Panc1 (cell line): ENCODE data around the gene NPEPL1. TPM values are rescaled to one million over a fixed set of nuclear protein-coding genes. Genes with fewer than 3 reads are reported as not detected.

Source experiments
- ATAC-seq: fragments of 200-7000 bp; cut with Tn5 transposase; 2 replicates; pipeline ENCODE4 v1.9.1; 2020; ENCODE audit warnings: mild to moderate bottlenecking, moderate library complexity
- BruUV-seq: library from RNA; stranded (reverse); fragments of 400-500 nt; replicated peaks from 2 replicates; lab custom pipeline; 2021; lab: Mats Ljungman, UMichigan
- CTCF ChIA-PET: fragments of 300-600 bp; sonication (Branson Sonifier 250); formaldehyde crosslinking; loops from one replicate; lab custom pipeline; 2022; ENCODE audit warnings: antibody characterized with exemption; lab: Charles Lee
- POLR2A ChIA-PET: fragments of 300-600 bp; sonication (Branson Sonifier 250); formaldehyde crosslinking; loops from one replicate; lab custom pipeline; 2022; ENCODE audit warnings: antibody characterized with exemption; lab: Charles Lee
- DNase-seq: peaks from one replicate; pipeline ENCODE4 v3.0.0-alpha.2; 2010; ENCODE audit warnings: low read depth, low spot score
- H3K27ac ChIP-seq: 2 replicates; pipeline ENCODE4 v1.5.1; 2011; ENCODE audit warnings: mild to moderate bottlenecking, low read length, inconsistent platforms
- H3K27me3 ChIP-seq: fragments of 200-500 bp; sonication (Bioruptor generic); 2 replicates; pipeline ENCODE4 v1.6.0; 2014; ENCODE audit warnings: low read length, inconsistent platforms; ENCODE audit not compliant: control insufficient read depth, insufficient read depth
- H3K36me3 ChIP-seq: fragments of 200-500 bp; sonication (Bioruptor generic); 2 replicates; pipeline ENCODE4 v1.5.1; 2014; ENCODE audit warnings: inconsistent platforms, mild to moderate bottlenecking, low read length, moderate library complexity; ENCODE audit not compliant: control insufficient read depth, insufficient read depth
- H3K4me1 ChIP-seq: 2 replicates; pipeline ENCODE4 v1.5.1; 2011; ENCODE audit warnings: inconsistent platforms, mild to moderate bottlenecking, low read length, moderate library complexity; ENCODE audit not compliant: control insufficient read depth, insufficient read depth
- H3K4me3 ChIP-seq, 2 experiments: 2 replicates each; pipeline ENCODE4 v1.5.1; 2011 to 2012; ENCODE audit warnings: low read depth in 2 of 2, low read length in 2 of 2, mild to moderate bottlenecking in 2 of 2, inconsistent platforms in 1 of 2, moderate library complexity in 1 of 2
- H3K9me3 ChIP-seq: fragments of 200-500 bp; sonication (Bioruptor generic); 2 replicates; pipeline ENCODE4 v1.5.1; 2014; ENCODE audit warnings: low read depth, mild to moderate bottlenecking, inconsistent platforms, low read length, moderate library complexity; ENCODE audit not compliant: control insufficient read depth, insufficient read depth
- POLR2AphosphoS5 ChIP-seq: IDR thresholded peaks from 2 replicates; pipeline ENCODE4 v1.6.1; 2012; ENCODE audit warnings: mild to moderate bottlenecking, low read depth, low read length, moderate library complexity
- SIN3A ChIP-seq: IDR thresholded peaks from 2 replicates; pipeline ENCODE4 v1.6.1; 2012; ENCODE audit warnings: low read depth, mild to moderate bottlenecking, low read length, moderate library complexity, borderline replicate concordance; ENCODE audit not compliant: insufficient read depth
- TCF7L2 ChIP-seq: IDR thresholded peaks from 2 replicates; pipeline ENCODE4 v1.6.1; 2011; ENCODE audit warnings: mild to moderate bottlenecking, low read depth, low read length, inconsistent platforms
- in situ Hi-C: cut with HindIII; loops from 2 replicates; pipeline ENCODE4 v1.10.0; 2016; ENCODE audit warnings: low sequenced_read_pairs, low pct_unique_long_range_greater_than_20kb
- intact Hi-C: fragments of 100-400 bp; cut with micrococcal nuclease; formaldehyde crosslinking; loops from one replicate; pipeline ENCODE4 v1.10.0; 2022; ENCODE audit not compliant: unreplicated experiment
- total RNA-seq: library from RNA; stranded (reverse); gene quantifications from one replicate; pipeline ENCODE4 v1.2.1, GENCODE V29; 2021; ENCODE audit not compliant: unreplicated experiment
- TF ChIP-seq, protein P1 (sequence below): fragments of 450-650 bp; IDR thresholded peaks from 2 replicates; pipeline ENCODE4 v1.5.1; 2017; ENCODE audit warnings: mild to moderate bottlenecking
- TF ChIP-seq, protein P2 (sequence below), 2 experiments: IDR thresholded peaks; 2 replicates each; pipeline ENCODE4 v1.6.1; 2011 to 2012; ENCODE audit warnings: low read depth in 2 of 2, control low read depth in 1 of 2, low read length in 1 of 2, mild to moderate bottlenecking in 1 of 2, moderate library complexity in 1 of 2; ENCODE audit not compliant: insufficient read depth in 1 of 2

The NPEPL1 gene
- total RNA-seq, 1 experiment from 2014 or later, result 27.4 TPM

DNA sequence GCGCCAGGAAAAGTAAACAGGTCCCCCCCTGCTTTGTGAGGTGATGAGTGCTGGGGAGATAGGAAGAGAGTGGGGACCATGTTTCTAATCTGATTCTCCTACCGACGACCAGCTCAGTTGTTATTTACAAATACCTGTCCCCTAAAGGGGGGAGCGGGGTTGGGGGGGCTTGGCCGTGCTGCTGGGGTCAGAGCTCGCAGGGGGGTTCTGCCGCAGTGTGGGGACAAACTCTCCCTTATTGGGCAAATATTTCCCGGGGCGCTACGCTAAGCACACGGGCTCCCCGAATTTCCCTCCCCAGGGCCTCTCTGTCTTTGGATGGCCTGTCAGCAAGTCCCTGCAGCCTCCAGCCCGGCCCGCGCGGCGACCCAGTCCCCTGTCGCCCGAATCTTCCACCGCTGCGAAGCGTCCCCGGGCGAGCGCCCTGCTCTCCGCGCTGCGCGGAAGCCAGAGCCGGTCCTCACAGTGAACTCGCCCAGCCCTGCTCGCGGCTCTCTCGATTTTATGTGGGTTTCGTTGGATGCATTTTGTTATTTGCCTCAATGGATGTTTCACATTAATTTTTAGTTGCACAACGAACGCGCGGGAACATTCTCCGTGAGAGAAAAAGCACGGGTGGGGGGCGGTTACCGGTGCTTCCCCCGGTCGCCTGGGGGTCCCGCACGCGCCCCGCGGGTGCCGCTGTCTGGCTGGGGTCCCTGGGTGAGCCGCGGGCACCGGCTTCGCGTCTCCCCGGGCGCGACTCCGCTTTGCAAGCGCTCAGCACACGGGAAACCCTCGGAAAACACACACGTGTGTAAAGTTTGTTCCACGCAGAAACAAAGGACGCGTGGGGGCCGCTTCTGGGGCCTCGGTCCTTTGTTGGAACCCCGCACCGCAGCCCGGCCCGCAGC lies 43.1 kb upstream of the NPEPL1 start:
- H3K36me3 ChIP-seq, result peaks cover 7% of the 10 kb centered on the region
- ChIA-PET CTCF (no interaction called here), POLR2A (interaction anchor here (0.6 kb wide), 1 partner anchor 306 kb away, joined by 6 read pairs; no protein-coding TSS in a partner anchor)
- H3K27me3 ChIP-seq, result no peaks in the 10 kb centered on the region
- intact Hi-C loops (loop anchor here (2.0 to 5.0 kb wide), 2 partner anchors 189 to 412 kb away; no protein-coding TSS in a partner anchor), in situ Hi-C loops (no loop called here)
- DNase-seq (no peak), ATAC-seq (no peak)
- H3K27ac ChIP-seq, result peak overlapping the region; percentile 97; the same call in 1 of the 2 replicates
- H3K4me3 ChIP-seq, result peak overlapping the region; percentile 25 to 85
- BruUV-seq, result no TSS peak
- no peaks in the 10 kb centered on the region for H3K9me3 ChIP-seq
- no peak for TF ChIP-seq TCF7L2
- TF ChIP-seq, protein P1, sequence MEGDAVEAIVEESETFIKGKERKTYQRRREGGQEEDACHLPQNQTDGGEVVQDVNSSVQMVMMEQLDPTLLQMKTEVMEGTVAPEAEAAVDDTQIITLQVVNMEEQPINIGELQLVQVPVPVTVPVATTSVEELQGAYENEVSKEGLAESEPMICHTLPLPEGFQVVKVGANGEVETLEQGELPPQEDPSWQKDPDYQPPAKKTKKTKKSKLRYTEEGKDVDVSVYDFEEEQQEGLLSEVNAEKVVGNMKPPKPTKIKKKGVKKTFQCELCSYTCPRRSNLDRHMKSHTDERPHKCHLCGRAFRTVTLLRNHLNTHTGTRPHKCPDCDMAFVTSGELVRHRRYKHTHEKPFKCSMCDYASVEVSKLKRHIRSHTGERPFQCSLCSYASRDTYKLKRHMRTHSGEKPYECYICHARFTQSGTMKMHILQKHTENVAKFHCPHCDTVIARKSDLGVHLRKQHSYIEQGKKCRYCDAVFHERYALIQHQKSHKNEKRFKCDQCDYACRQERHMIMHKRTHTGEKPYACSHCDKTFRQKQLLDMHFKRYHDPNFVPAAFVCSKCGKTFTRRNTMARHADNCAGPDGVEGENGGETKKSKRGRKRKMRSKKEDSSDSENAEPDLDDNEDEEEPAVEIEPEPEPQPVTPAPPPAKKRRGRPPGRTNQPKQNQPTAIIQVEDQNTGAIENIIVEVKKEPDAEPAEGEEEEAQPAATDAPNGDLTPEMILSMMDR, result no peak
- TF ChIP-seq POLR2AphosphoS5, result no peak
- TF ChIP-seq, protein P2, sequence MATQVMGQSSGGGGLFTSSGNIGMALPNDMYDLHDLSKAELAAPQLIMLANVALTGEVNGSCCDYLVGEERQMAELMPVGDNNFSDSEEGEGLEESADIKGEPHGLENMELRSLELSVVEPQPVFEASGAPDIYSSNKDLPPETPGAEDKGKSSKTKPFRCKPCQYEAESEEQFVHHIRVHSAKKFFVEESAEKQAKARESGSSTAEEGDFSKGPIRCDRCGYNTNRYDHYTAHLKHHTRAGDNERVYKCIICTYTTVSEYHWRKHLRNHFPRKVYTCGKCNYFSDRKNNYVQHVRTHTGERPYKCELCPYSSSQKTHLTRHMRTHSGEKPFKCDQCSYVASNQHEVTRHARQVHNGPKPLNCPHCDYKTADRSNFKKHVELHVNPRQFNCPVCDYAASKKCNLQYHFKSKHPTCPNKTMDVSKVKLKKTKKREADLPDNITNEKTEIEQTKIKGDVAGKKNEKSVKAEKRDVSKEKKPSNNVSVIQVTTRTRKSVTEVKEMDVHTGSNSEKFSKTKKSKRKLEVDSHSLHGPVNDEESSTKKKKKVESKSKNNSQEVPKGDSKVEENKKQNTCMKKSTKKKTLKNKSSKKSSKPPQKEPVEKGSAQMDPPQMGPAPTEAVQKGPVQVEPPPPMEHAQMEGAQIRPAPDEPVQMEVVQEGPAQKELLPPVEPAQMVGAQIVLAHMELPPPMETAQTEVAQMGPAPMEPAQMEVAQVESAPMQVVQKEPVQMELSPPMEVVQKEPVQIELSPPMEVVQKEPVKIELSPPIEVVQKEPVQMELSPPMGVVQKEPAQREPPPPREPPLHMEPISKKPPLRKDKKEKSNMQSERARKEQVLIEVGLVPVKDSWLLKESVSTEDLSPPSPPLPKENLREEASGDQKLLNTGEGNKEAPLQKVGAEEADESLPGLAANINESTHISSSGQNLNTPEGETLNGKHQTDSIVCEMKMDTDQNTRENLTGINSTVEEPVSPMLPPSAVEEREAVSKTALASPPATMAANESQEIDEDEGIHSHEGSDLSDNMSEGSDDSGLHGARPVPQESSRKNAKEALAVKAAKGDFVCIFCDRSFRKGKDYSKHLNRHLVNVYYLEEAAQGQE (IDR thresholded peaks at IDR 0.05; ENCODE audit: insufficient read depth in 1 of 2, low read depth in 2 of 2, low read length in 1 of 2), result no peak
- TF ChIP-seq SIN3A, result no peak
- peaks cover 8% of the 10 kb centered on the region; the same call in 1 of the 2 replicates for H3K4me1 ChIP-seq

GRCh38 chr20:58650181-58650775 lies 42.3 kb upstream of the NPEPL1 start:
- Histone ChIP-seq H3K4me1 (peaks cover 12% of the 10 kb centered on the region; the same call in 1 of the 2 replicates), H3K27me3 (no peaks in the 10 kb centered on the region), H3K9me3 (no peaks in the 10 kb centered on the region), H3K27ac (peak overlapping the region; percentile 97), H3K36me3 (peaks cover 9% of the 10 kb centered on the region), H3K4me3 (peak overlapping the region; percentile 85 to 97)
- DNase-seq, result no peak
- no TSS peak for BruUV-seq
- ChIA-PET POLR2A (interaction anchor here (0.6 kb wide), 1 partner anchor 39 kb away, joined by 7 read pairs; no protein-coding TSS in a partner anchor), CTCF (interaction anchor here (0.6 to 0.7 kb wide), 5 partner anchors 134 to 607 kb away, joined by 3 to 14 read pairs (median 7); no protein-coding TSS in a partner anchor)
- in situ Hi-C loops, result no loop called here
- intact Hi-C loops, result loop anchor here (2.0 kb wide), 1 partner anchor 189 kb away; no protein-coding TSS in a partner anchor
- TF ChIP-seq, protein P1, result peak; percentile 91; the same call in 1 of the 2 replicates
- TF ChIP-seq, protein P2 (IDR thresholded peaks at IDR 0.05; ENCODE audit: insufficient read depth in 1 of 2, low read depth in 2 of 2, low read length in 1 of 2), result no peak
- peak; percentile 20 for ATAC-seq
